K562 (cell line): Measurements from ENCODE around the gene EXOC3L1. TPM values are rescaled to one million over a fixed set of nuclear protein-coding genes. Genes with fewer than 3 reads are reported as not detected.
A peak's percentile ranks its signal among the peaks of the same experiment; 100 is the strongest.

ENCODE experiments used
- ATF6 ChIP-seq: sonication (generic); formaldehyde crosslinking; IDR thresholded peaks from 2 replicates; pipeline ENCODE4 v1.4.0; 2020; ENCODE audit warnings: mild to moderate bottlenecking, missing genetic modification reagents
- CREB1 ChIP-seq, 2 experiments: sonication (generic) in 1 of 2; formaldehyde crosslinking in 1 of 2; IDR thresholded peaks; 2 replicates each; pipeline versions ENCODE4 v1.6.1 to v1.8.0; 2012 to 2022; ENCODE audit warnings: inconsistent platforms in 1 of 2, mild to moderate bottlenecking in 1 of 2, missing genetic modification reagents in 1 of 2, moderate library complexity in 1 of 2
- CSDE1 ChIP-seq, 2 experiments: fragments of 450-650 bp; IDR thresholded peaks; 2 replicates each; pipeline ENCODE4 v1.6.1; 2016; ENCODE audit warnings: mild to moderate bottlenecking in 1 of 2
- HMG20B ChIP-seq: fragments of 250-450 bp; sonication (Bioruptor Pico); IDR thresholded peaks from 2 replicates; pipeline ENCODE4 v1.5.0; 2021; ENCODE audit warnings: mild to moderate bottlenecking
- MYC ChIP-seq, 2 experiments: fragments of 250-450 bp in 1 of 2; sonication (Bioruptor Pico) in 1 of 2; IDR thresholded peaks; 2 replicates each; pipeline versions ENCODE4 v1.5.1 to v1.6.1; 2012 to 2021; ENCODE audit warnings: low read depth in 2 of 2, borderline replicate concordance in 1 of 2, improper control_type of control experiment in 1 of 2, low read length in 1 of 2, mild to moderate bottlenecking in 1 of 2, moderate library complexity in 1 of 2
- NR0B1 ChIP-seq: fragments of 450-650 bp; IDR thresholded peaks from one replicate; pipeline ENCODE4 v1.6.1; 2018; ENCODE audit warnings: mild to moderate bottlenecking, moderate library complexity; ENCODE audit not compliant: partially characterized antibody
- NRF1 ChIP-seq, 2 experiments: fragments of 450-650 bp; IDR thresholded peaks in 1 of 2; conservative IDR thresholded peaks in 1 of 2; 2 replicates each; pipeline ENCODE4 v1.6.1; 2014; ENCODE audit warnings: mild to moderate bottlenecking in 2 of 2
- ZBTB7A ChIP-seq: IDR thresholded peaks from 2 replicates; pipeline ENCODE4 v1.6.1; 2011; ENCODE audit warnings: low read depth, mild to moderate bottlenecking, low read length, moderate library complexity, borderline replicate concordance; ENCODE audit not compliant: control insufficient read depth
- ZFX ChIP-seq: sonication (generic); formaldehyde crosslinking; IDR thresholded peaks from 2 replicates; pipeline ENCODE4 v1.8.0; 2022; ENCODE audit warnings: mild to moderate bottlenecking, missing genetic modification reagents, moderate library complexity
- ZNF143 ChIP-seq: sonication (generic); formaldehyde crosslinking; IDR thresholded peaks from 2 replicates; pipeline ENCODE4 v1.9.0; 2022; ENCODE audit warnings: mild to moderate bottlenecking, missing genetic modification reagents
- ZNF780A ChIP-seq: fragments of 250-450 bp; sonication (Bioruptor Pico); IDR thresholded peaks from 2 replicates; pipeline ENCODE4 v1.5.0; 2021; ENCODE audit warnings: mild to moderate bottlenecking
- polyA plus RNA-seq, 8 experiments: library from polyadenylated mRNA; depleted of rRNA in 4 of 8; stranded (reverse) in 5 of 8; unstranded in 3 of 8; fragments of >200 nt; fragmentation: Nextera tagmentation in 2 of 8; fragmentation: Illumina TruSeq in 1 of 8; extraction: Ambion mirVana in 2 of 8; extraction: Trizol in 1 of 8; gene quantifications; 2 replicates each; pipeline versions ENCODE4 v1.2.1 to v1.2.3, GENCODE V29; 2011 to 2014; ENCODE audit warnings: inconsistent platforms in 1 of 8, missing spikeins in 1 of 8
- total RNA-seq, 7 experiments: library from RNA; depleted of rRNA in 6 of 7; stranded (reverse); fragments of >200 nt in 6 of 7; fragmentation: Illumina TruSeq in 2 of 7; extraction: Trizol in 2 of 7; gene quantifications; 2 replicates each; pipeline versions ENCODE4 v1.2.1 to v1.2.3, GENCODE V29; 2011 to 2021; ENCODE audit warnings: low replicate concordance in 1 of 7
- TF ChIP-seq, protein P1 (sequence below): fragments of 450-650 bp; conservative IDR thresholded peaks from 2 replicates; pipeline ENCODE4 v1.6.1; 2016; ENCODE audit warnings: missing genetic modification characterization, low read depth, mild to moderate bottlenecking, missing compliant biosample characterization, moderate library complexity
- TF ChIP-seq, protein P2 (sequence below): sonication (generic); formaldehyde crosslinking; IDR thresholded peaks from 2 replicates; pipeline ENCODE4 v1.8.1; 2023; ENCODE audit warnings: mild to moderate bottlenecking, missing genetic modification reagents
- TF ChIP-seq, protein P3 (sequence below): fragments of 450-650 bp; formaldehyde crosslinking; IDR thresholded peaks from 2 replicates; pipeline ENCODE4 v1.4.0; 2022; ENCODE audit warnings: mild to moderate bottlenecking, moderate library complexity
- TF ChIP-seq, protein P4 (sequence below): fragments of 250-450 bp; sonication (Bioruptor Pico); IDR thresholded peaks from 2 replicates; pipeline ENCODE4 v1.8.0; 2022; ENCODE audit warnings: inconsistent platforms, mild to moderate bottlenecking, moderate library complexity, borderline replicate concordance

The EXOC3L1 gene
- total and polyA plus RNA-seq, 9 of the 15 experiments (the other 6 are each of a cell fraction or from before 2014, with no cell fraction given), result 0.08 TPM; not detected in 8

- TF ChIP-seq ATF6 (CRISPR knock-in tag) (no peak), ZNF780A (CRISPR knock-in tag) (no peak), ZBTB7A (peak; percentile 59; the same call in 1 of the 2 replicates), NRF1 (conservative IDR thresholded peaks at IDR 0.05 in 1 of 2, IDR thresholded peaks at IDR 0.05 in 1 of 2) (no peak), ZFX (peak; percentile 26; the same call in 1 of the 2 replicates), CSDE1 (IDR thresholded peaks at IDR 0.05) (no peak), HMG20B (CRISPR knock-in tag) (no peak), ZNF143 (CRISPR knock-in tag) (no peak), MYC (IDR thresholded peaks at IDR 0.05; ENCODE audit: low read depth, low read length) (no peak), MYC (CRISPR knock-in tag; IDR thresholded peaks at IDR 0.05; ENCODE audit: borderline replicate concordance, low read depth) (no peak), CREB1 (IDR thresholded peaks at IDR 0.05) (no peak), CREB1 (CRISPR knock-in tag; IDR thresholded peaks at IDR 0.05) (no peak), NR0B1 (no peak)
- TF ChIP-seq, protein P1, sequence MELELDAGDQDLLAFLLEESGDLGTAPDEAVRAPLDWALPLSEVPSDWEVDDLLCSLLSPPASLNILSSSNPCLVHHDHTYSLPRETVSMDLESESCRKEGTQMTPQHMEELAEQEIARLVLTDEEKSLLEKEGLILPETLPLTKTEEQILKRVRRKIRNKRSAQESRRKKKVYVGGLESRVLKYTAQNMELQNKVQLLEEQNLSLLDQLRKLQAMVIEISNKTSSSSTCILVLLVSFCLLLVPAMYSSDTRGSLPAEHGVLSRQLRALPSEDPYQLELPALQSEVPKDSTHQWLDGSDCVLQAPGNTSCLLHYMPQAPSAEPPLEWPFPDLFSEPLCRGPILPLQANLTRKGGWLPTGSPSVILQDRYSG, result no peak
- TF ChIP-seq, protein P2, sequence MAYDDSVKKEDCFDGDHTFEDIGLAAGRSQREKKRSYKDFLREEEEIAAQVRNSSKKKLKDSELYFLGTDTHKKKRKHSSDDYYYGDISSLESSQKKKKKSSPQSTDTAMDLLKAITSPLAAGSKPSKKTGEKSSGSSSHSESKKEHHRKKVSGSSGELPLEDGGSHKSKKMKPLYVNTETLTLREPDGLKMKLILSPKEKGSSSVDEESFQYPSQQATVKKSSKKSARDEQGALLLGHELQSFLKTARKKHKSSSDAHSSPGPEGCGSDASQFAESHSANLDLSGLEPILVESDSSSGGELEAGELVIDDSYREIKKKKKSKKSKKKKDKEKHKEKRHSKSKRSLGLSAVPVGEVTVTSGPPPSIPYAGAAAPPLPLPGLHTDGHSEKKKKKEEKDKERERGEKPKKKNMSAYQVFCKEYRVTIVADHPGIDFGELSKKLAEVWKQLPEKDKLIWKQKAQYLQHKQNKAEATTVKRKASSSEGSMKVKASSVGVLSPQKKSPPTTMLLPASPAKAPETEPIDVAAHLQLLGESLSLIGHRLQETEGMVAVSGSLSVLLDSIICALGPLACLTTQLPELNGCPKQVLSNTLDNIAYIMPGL, result no peak
- TF ChIP-seq, protein P3, sequence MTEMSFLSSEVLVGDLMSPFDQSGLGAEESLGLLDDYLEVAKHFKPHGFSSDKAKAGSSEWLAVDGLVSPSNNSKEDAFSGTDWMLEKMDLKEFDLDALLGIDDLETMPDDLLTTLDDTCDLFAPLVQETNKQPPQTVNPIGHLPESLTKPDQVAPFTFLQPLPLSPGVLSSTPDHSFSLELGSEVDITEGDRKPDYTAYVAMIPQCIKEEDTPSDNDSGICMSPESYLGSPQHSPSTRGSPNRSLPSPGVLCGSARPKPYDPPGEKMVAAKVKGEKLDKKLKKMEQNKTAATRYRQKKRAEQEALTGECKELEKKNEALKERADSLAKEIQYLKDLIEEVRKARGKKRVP (CRISPR knock-in tag), result no peak
- TF ChIP-seq, protein P4, sequence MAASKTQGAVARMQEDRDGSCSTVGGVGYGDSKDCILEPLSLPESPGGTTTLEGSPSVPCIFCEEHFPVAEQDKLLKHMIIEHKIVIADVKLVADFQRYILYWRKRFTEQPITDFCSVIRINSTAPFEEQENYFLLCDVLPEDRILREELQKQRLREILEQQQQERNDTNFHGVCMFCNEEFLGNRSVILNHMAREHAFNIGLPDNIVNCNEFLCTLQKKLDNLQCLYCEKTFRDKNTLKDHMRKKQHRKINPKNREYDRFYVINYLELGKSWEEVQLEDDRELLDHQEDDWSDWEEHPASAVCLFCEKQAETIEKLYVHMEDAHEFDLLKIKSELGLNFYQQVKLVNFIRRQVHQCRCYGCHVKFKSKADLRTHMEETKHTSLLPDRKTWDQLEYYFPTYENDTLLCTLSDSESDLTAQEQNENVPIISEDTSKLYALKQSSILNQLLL, result no peak
Measured at GRCh38 chr16:67183284-67183626, 6.7 kb downstream of the EXOC3L1 start (continued).
